ENCODE measurements around the gene CLPX. TPM values are rescaled to one million over a fixed set of nuclear protein-coding genes. Genes with fewer than 3 reads are reported as not detected.

Gene CLPX
- total RNA-seq, 2 donors from 2014 or later: 36.2 to 41.2 TPM

- H3K9me3 ChIP-seq: no peaks in the 10 kb centered on the region
- H3K27me3 ChIP-seq (replicated peaks; ENCODE audit: insufficient read depth): no peaks in the 10 kb centered on the region
- peaks cover 0 to 9% of the 10 kb centered on the region in 2 donors for H3K36me3 ChIP-seq
- H3K4me1 ChIP-seq (replicated peaks): no peaks in the 10 kb centered on the region
- DNase-seq (ENCODE audit: low spot score): no peak
- WGBS: 49% methylated on average over 2 of the region's 2 CpGs
- H3K27ac ChIP-seq: no peak within 1 kb of the TSS
- TF ChIP-seq POLR2A (IDR thresholded peaks at IDR 0.05): no peak
- intact Hi-C loops (cut with DNase I): no loop called here
- H3K4me3 ChIP-seq: no peak within 1 kb of the TSS
These were observed 70.1 kb downstream of the CLPX start, which contains the start of gene UBAP1L for GRCh38 chr15:65115086-65115485. TSS of gene UBAP1L (minus strand) at chr15:65115200. CDS start at chr15:65106215, 8,985 bp downstream.

GRCh38 chr15:65110676-65111292, 74.4 kb downstream of the CLPX start:
- no peaks in the 10 kb centered on the region for H3K9me3 ChIP-seq
- no peaks in the 10 kb centered on the region for H3K4me1 ChIP-seq (replicated peaks)
- H3K27ac ChIP-seq: no peak overlapping the region
- intact Hi-C loops (cut with DNase I): no loop called here
- no peaks in the 10 kb centered on the region for H3K36me3 ChIP-seq
- no peaks in the 10 kb centered on the region for H3K27me3 ChIP-seq (replicated peaks; ENCODE audit: insufficient read depth)
- TF ChIP-seq POLR2AphosphoS5 (IDR thresholded peaks at IDR 0.05) (no peak), POLR2A (IDR thresholded peaks at IDR 0.05) (no peak)
- 76% methylated on average over 3 of the region's 3 CpGs for WGBS
- no peak for DNase-seq (ENCODE audit: low spot score)
- no peak overlapping the region for H3K4me3 ChIP-seq

- Histone ChIP-seq H3K4me3 (no peak overlapping the region), H3K4me1 (replicated peaks) (no peaks in the 10 kb centered on the region), H3K27ac (no peak overlapping the region), H3K9me3 (no peaks in the 10 kb centered on the region), H3K36me3 (no peaks in the 10 kb centered on the region), H3K27me3 (replicated peaks; ENCODE audit: insufficient read depth) (no peaks in the 10 kb centered on the region)
- WGBS: 85% methylated on average over 6 of the region's 6 CpGs
- no peak for TF ChIP-seq POLR2AphosphoS5 (IDR thresholded peaks at IDR 0.05)
- TF ChIP-seq POLR2A (IDR thresholded peaks at IDR 0.05): no peak
- TF ChIP-seq CTCF (IDR thresholded peaks at IDR 0.05): no peak
- intact Hi-C loops (cut with DNase I): no loop called here
- DNase-seq (ENCODE audit: low spot score): no peak
These were observed 79.0 kb downstream of the CLPX start for GRCh38 chr15:65106011-65106590.

- intact Hi-C loops (cut with DNase I): no loop called here
- Histone ChIP-seq H3K4me3 (no peak overlapping the region), H3K36me3 (no peaks in the 10 kb centered on the region), H3K27ac (no peak overlapping the region), H3K27me3 (replicated peaks; ENCODE audit: insufficient read depth) (no peaks in the 10 kb centered on the region), H3K4me1 (replicated peaks) (no peaks in the 10 kb centered on the region), H3K9me3 (no peaks in the 10 kb centered on the region)
- no peak for DNase-seq (ENCODE audit: low spot score)
- 82% methylated on average over 5 of the region's 5 CpGs for WGBS
- TF ChIP-seq POLR2A (IDR thresholded peaks at IDR 0.05): no peak
- TF ChIP-seq POLR2AphosphoS5 (IDR thresholded peaks at IDR 0.05): no peak
- no peak for TF ChIP-seq CTCF (IDR thresholded peaks at IDR 0.05)
These were observed 80.1 kb downstream of the CLPX start for GRCh38 chr15:65105038-65105437.

GRCh38 chr15:65102912-65103311, 82.2 kb downstream of the CLPX start:
- no peaks in the 10 kb centered on the region for H3K27me3 ChIP-seq (replicated peaks; ENCODE audit: insufficient read depth)
- intact Hi-C loops (cut with DNase I): no loop called here
- H3K36me3 ChIP-seq: no peaks in the 10 kb centered on the region

More at GRCh38 chr15:65102912-65103311, 82.2 kb downstream of the CLPX start:
- no peaks in the 10 kb centered on the region for H3K9me3 ChIP-seq
- 95% methylated on average over 3 of the region's 3 CpGs for WGBS
- no peak overlapping the region for H3K27ac ChIP-seq
- no peaks in the 10 kb centered on the region for H3K4me1 ChIP-seq (replicated peaks)
- DNase-seq (ENCODE audit: low spot score): no peak
- H3K4me3 ChIP-seq: no peak overlapping the region
- TF ChIP-seq POLR2A (IDR thresholded peaks at IDR 0.05): no peak
- no peak for TF ChIP-seq POLR2AphosphoS5 (IDR thresholded peaks at IDR 0.05)
- no peak for TF ChIP-seq CTCF (IDR thresholded peaks at IDR 0.05)

All from prostate gland (tissue), 2 donors.